Rectal smooth muscle tissue (tissue), 1 donor: Measurements from ENCODE around the gene NMRK1.

ENCODE experiments used
- H3K27ac ChIP-seq: one replicate; pipeline ENCODE4 v1.7.0; 2013; ENCODE audit warnings: low read depth, low read length, inconsistent platforms
- H3K27me3 ChIP-seq: one replicate; pipeline ENCODE4 v1.7.0; 2013; ENCODE audit warnings: low read length; ENCODE audit not compliant: control insufficient read depth, insufficient read depth
- H3K36me3 ChIP-seq: one replicate; pipeline ENCODE4 v1.7.0; 2013; ENCODE audit warnings: low read length; ENCODE audit not compliant: control insufficient read depth, insufficient read depth
- H3K4me1 ChIP-seq: one replicate; pipeline ENCODE4 v1.7.0; 2013; ENCODE audit warnings: low read length; ENCODE audit not compliant: control insufficient read depth, insufficient read depth
- H3K4me3 ChIP-seq: one replicate; pipeline ENCODE4 v1.7.0; 2013; ENCODE audit warnings: low read length
- H3K9ac ChIP-seq: one replicate; pipeline ENCODE4 v1.7.0; 2013; ENCODE audit warnings: low read length

Gene NMRK1

DNA sequence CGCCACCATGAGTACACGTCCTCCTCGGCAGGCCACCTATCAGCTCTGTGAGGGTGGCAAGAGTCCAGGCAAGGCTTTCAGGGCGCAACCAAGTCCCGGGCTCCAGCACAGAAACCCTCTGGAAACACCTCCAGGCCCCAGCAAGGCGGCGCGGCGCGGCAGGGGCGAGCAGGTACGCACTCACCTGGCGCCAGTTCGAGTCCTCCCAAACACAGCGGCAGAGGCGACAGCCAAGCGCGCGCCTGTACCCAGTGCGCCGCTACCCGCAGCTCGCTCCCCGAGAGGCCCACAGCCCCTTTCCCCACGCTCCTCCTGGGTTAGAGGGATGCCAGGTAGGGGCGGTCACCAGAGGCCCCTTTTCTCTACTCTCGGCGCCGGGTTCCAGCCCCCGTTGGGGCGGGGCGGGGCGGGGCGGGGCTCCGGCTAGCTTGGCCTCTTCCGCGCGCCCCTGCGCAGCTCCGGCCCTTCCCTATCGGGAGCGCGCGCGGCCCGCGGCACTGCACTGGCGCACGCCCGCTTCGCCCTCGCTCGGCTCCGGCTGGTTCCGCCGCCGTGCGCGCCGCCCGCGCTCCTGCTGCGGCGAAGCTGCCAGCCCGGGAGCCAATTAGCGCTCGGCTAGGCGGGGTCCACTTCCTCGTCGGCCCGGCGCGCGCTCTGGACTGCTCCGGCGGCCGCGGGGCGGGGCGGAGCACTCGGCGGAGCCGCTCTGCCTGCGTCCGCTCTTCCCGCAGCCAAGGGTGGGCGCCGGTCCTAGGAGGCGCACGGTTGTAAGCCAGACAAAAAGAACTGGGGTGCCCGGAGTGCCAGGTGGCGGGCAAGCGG, at the start of gene NMRK1, which contains the start of gene OSTF1:
TSS of gene NMRK1 (minus strand) at position 332 of the 822 bp plus-strand sequence. CDS start 5,040 bp downstream, outside the sequence.
TSS of gene OSTF1 (plus strand) at position 691 of the 822 bp plus-strand sequence. CDS start 179 bp downstream, outside the sequence.
- Histone ChIP-seq H3K4me1 (no peaks in the 10 kb centered on the region), H3K4me3 (peak within 1 kb of the TSS; percentile 94), H3K36me3 (no peaks in the 10 kb centered on the region), H3K9ac (peak within 1 kb of the TSS; percentile 92), H3K27me3 (no peaks in the 10 kb centered on the region), H3K27ac (peak within 1 kb of the TSS; percentile 87)

DNA sequence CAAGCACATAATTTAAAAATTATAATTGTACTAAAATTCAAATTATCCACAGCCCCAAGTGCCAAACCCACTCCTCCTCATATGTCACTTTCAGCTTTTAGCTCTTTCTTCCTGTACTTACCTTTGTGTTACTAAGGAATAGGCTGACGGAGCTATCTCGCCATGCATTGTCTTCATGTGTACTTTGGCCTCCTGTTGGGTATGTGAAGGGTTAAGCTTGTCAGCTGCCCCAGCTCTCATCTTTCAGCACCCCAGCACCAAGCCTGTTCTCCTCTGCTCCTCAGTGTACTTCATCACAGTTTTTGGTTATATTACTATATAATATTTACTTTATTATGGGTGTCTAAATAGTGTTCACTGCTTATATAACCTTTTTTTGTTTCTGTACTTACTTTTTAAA, 46.5 kb upstream of the NMRK1 start:
- Histone ChIP-seq H3K9ac (no peak overlapping the region), H3K27me3 (no peaks in the 10 kb centered on the region), H3K4me3 (no peak overlapping the region), H3K4me1 (no peaks in the 10 kb centered on the region), H3K27ac (no peak overlapping the region), H3K36me3 (peaks cover 19% of the 10 kb centered on the region)

DNA sequence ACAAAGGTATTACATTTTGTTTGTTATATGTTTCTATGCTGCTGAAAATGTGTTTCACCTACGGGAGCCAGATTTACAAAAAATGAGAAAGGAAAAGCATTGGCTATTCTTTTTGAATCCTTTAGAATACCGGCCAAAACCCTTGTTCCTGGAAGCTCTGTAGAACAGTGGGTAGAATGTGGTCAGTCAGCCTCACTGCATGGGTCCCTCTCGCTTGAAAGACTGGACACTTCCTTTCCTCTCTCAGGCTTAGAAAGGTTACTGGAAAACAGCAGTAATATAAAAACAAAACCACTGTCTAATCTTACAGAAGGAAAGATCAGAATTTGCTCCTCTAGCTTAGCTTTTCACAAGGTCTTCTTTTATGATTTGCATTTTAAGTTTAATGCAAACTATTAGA, 45.4 kb upstream of the NMRK1 start:
- H3K27me3 ChIP-seq = no peaks in the 10 kb centered on the region
- no peaks in the 10 kb centered on the region for H3K4me1 ChIP-seq
- H3K27ac ChIP-seq = no peak overlapping the region
- no peak overlapping the region for H3K9ac ChIP-seq
- no peak overlapping the region for H3K4me3 ChIP-seq
- H3K36me3 ChIP-seq = peaks cover 19% of the 10 kb centered on the region

DNA sequence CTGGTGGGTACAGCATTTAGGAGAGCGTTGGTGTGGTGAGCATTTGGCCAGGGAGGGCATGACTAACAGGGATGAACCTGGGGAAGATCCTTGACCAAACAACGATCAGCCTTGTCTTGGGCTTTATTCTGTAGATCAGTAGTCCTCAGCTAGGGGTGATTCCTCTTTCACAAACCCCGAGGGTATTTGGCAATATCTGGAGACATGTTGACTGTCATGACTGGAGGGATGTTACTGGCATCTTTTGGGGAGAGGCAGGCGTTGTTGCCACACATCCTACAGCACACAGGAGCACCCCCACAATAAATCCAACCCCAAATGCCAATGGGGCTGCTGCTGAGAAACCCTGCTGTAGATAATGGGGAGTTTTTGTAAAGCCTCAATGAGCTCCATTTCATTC, 44.3 kb upstream of the NMRK1 start:
- no peaks in the 10 kb centered on the region for H3K4me1 ChIP-seq
- H3K9ac ChIP-seq = no peak overlapping the region
- H3K27me3 ChIP-seq = no peaks in the 10 kb centered on the region
- no peak overlapping the region for H3K4me3 ChIP-seq
- H3K36me3 ChIP-seq = peaks cover 13% of the 10 kb centered on the region
- no peak overlapping the region for H3K27ac ChIP-seq

DNA sequence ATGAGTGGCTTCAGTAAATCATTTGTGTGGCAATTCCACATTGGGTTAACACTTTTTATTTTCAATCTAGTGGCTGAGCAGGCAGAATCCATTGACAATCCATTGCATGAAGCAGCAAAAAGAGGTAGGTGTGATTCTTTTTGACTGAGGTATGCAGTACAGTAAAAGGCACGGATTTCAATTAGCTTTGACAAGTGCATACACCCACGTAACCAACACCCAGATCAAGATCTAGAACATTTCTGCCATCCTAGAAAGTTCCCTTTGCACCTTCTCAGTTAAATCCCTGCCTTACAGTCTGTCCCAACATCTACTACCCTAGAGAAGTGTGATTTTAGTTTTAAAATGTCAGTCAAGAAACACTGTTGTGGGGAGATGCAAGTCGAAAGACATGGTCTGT, 43.7 kb upstream of the NMRK1 start:
- Histone ChIP-seq H3K36me3 (peaks cover 13% of the 10 kb centered on the region), H3K9ac (no peak overlapping the region), H3K27me3 (no peaks in the 10 kb centered on the region), H3K27ac (no peak overlapping the region), H3K4me1 (no peaks in the 10 kb centered on the region), H3K4me3 (no peak overlapping the region)

DNA sequence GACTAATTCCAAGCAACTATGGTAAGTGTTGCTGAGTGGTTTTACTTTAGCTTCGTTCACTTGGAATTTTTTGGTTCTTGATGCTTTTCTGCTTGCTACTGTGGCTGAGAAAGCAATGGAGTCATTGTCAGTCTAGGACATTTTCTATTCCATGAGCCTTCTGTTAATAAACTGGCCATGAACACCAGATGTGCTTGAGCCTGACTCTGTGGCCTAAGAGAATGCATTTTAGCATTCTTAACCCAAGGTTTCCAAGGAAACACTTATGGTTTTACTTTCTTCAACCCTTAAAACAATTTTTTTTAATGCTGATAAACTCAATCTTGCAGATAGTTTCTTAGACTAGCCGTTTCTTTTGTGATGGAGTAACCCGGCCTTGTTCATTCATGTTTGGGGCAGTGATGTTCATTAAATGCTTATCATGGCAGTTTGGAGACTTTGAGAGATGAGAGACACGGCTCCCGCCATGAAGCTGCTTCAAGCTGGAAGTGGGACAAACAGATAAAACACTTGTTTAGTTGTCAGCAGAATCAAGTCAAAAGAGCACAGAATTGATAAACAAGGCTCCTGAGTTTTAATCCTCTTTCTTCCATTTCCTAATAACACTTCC, 42.8 kb upstream of the NMRK1 start:
- Histone ChIP-seq H3K4me3 (no peak overlapping the region), H3K36me3 (peaks cover 13% of the 10 kb centered on the region), H3K4me1 (no peaks in the 10 kb centered on the region), H3K9ac (no peak overlapping the region), H3K27ac (no peak overlapping the region), H3K27me3 (no peaks in the 10 kb centered on the region)

- H3K27ac ChIP-seq = no peak overlapping the region
Measured at GRCh38 chr9:75130172-75130571, 42.2 kb upstream of the NMRK1 start.

GRCh38 chr9:75128535-75128934, 40.6 kb upstream of the NMRK1 start:
- H3K27me3 ChIP-seq = no peaks in the 10 kb centered on the region

More at GRCh38 chr9:75130172-75130571, 42.2 kb upstream of the NMRK1 start:
- Histone ChIP-seq H3K36me3 (peaks cover 13% of the 10 kb centered on the region), H3K4me3 (no peak overlapping the region), H3K9ac (no peak overlapping the region), H3K4me1 (no peaks in the 10 kb centered on the region), H3K27me3 (no peaks in the 10 kb centered on the region)

GRCh38 chr9:75123696-75124095, 35.7 kb upstream of the NMRK1 start:
- H3K9ac ChIP-seq = no peak overlapping the region
- no peak overlapping the region for H3K27ac ChIP-seq
- H3K36me3 ChIP-seq = peaks cover 3% of the 10 kb centered on the region
- H3K4me3 ChIP-seq = no peak overlapping the region
- H3K27me3 ChIP-seq = no peaks in the 10 kb centered on the region
- no peaks in the 10 kb centered on the region for H3K4me1 ChIP-seq

More at GRCh38 chr9:75128535-75128934, 40.6 kb upstream of the NMRK1 start:
- Histone ChIP-seq H3K36me3 (peaks cover 13% of the 10 kb centered on the region), H3K27ac (no peak overlapping the region), H3K9ac (no peak overlapping the region), H3K4me3 (no peak overlapping the region), H3K4me1 (no peaks in the 10 kb centered on the region)

DNA sequence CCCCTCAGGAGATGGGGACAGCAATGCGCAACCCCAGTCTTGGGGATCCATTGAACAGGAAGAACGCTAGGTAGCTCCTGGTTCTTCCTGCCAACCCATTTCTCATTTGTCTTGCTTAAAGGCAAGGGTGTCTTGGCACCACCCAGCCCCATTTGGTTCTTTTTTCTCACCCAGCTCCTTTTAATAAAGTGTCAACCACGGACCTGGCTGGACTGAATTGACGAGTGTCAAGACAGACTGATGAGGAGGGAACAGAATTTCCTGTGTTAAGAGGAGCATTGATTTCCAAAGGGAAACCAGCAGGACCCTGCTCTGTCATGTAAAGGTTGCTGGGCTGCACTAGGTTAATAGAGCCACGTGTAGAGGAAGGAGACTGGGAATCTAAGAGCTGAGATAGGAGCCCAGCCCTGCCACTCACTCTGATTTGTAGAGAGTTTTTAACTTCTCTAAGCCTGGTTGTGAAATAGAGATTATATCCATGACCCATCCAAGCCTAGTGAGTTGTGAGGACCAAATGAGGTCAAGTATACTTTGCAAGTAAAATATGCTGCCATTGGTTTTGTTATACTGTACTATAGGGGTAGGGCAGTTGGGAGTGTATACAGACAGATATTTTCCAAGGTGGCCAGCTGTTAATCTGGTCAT, 34.1 kb upstream of the NMRK1 start:
- peaks cover 7% of the 10 kb centered on the region for H3K36me3 ChIP-seq
- H3K4me3 ChIP-seq = no peak overlapping the region
- H3K9ac ChIP-seq = no peak overlapping the region
- no peaks in the 10 kb centered on the region for H3K4me1 ChIP-seq
- H3K27ac ChIP-seq = no peak overlapping the region
- H3K27me3 ChIP-seq = no peaks in the 10 kb centered on the region

- H3K27ac ChIP-seq = no peak overlapping the region
- no peak overlapping the region for H3K4me3 ChIP-seq
- no peaks in the 10 kb centered on the region for H3K4me1 ChIP-seq
- no peak overlapping the region for H3K9ac ChIP-seq
- H3K36me3 ChIP-seq = peaks cover 7% of the 10 kb centered on the region
- H3K27me3 ChIP-seq = no peaks in the 10 kb centered on the region
Measured at GRCh38 chr9:75120686-75121085, 32.7 kb upstream of the NMRK1 start.

DNA sequence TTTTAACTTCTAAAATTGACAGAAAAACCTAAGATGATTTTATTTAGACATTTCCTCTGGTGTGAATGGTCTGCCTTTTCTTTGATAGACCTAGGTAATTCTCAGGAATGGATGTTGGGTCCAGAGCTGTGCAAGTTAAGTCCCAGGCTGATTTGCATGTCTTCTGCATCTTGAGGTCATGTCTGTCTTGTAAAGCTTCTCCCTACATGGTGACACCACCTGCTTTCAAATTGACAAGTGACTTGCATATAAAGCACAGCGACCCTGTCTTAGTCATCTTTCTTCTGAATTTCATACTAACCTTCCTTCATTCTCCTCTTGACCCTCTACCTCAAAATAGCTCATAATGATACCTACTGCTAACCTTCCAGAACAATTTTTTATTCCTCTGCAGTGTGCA, 29.6 kb upstream of the NMRK1 start:
- Histone ChIP-seq H3K9ac (no peak overlapping the region), H3K27ac (no peak overlapping the region), H3K27me3 (no peaks in the 10 kb centered on the region), H3K4me1 (no peaks in the 10 kb centered on the region), H3K4me3 (no peak overlapping the region), H3K36me3 (peaks cover 7% of the 10 kb centered on the region)
